TTC549 (cell line): ENCODE measurements around the gene PACS2.

Experiments
- FAIRE-seq: peaks from 2 replicates; lab custom pipeline; 2012; peaks lifted over from hg19 to GRCh38; lab: Jason Lieb, UNC

Gene PACS2

GRCh38 chr14:105369653-105370040, 55.1 kb downstream of the PACS2 start:
- FAIRE-seq: no peak

- FAIRE-seq: no peak
Observed at GRCh38 chr14:105374389-105374788, 59.8 kb downstream of the PACS2 start.

- no peak for FAIRE-seq
Observed at GRCh38 chr14:105375635-105376057, 61.1 kb downstream of the PACS2 start.

GRCh38 chr14:105376521-105377440, 62.2 kb downstream of the PACS2 start:
- no peak for FAIRE-seq

GRCh38 chr14:105377555-105378182, 63.1 kb downstream of the PACS2 start:
- FAIRE-seq: no peak

GRCh38 chr14:105378199-105378598, 63.7 kb downstream of the PACS2 start:
- FAIRE-seq: no peak

GRCh38 chr14:105378873-105379685, 64.5 kb downstream of the PACS2 start:
- FAIRE-seq: no peak

GRCh38 chr14:105379946-105380345, 65.4 kb downstream of the PACS2 start:
- FAIRE-seq: no peak

GRCh38 chr14:105380756-105381155, 66.2 kb downstream of the PACS2 start:
- FAIRE-seq: no peak

GRCh38 chr14:105381446-105382342, 67.1 kb downstream of the PACS2 start:
- no peak for FAIRE-seq

- FAIRE-seq: no peak
Observed at GRCh38 chr14:105382343-105383082, 68.0 kb downstream of the PACS2 start.

- no peak for FAIRE-seq
Observed at GRCh38 chr14:105383083-105383730, 68.7 kb downstream of the PACS2 start.

- FAIRE-seq: no peak
Observed at GRCh38 chr14:105384041-105384557, 69.6 kb downstream of the PACS2 start.

GRCh38 chr14:105384605-105385321, 70.2 kb downstream of the PACS2 start:
- no peak for FAIRE-seq

GRCh38 chr14:105385322-105385637, 70.7 kb downstream of the PACS2 start:
- FAIRE-seq: no peak

GRCh38 chr14:105385698-105386365, 71.3 kb downstream of the PACS2 start:
- FAIRE-seq: no peak

GRCh38 chr14:105386581-105387529, 72.3 kb downstream of the PACS2 start:
- FAIRE-seq: no peak

GRCh38 chr14:105387530-105387922, 73.0 kb downstream of the PACS2 start:
- FAIRE-seq: no peak
